Activated CD4-positive, alpha-beta T cell treated with anti-CD3 and anti-CD28 coated beads, Interleukin-2, amount 50 U/mL, for 48 hours (primary cell): ENCODE measurements around the gene C2orf72.

Experiments used
- DNase-seq, 2 experiments: peaks; one replicate each; pipeline ENCODE4 v3.0.0-alpha.2; 2020

The C2orf72 gene

GRCh38 chr2:231093933-231094332 is 56.6 kb downstream of the C2orf72 start:
- DNase-seq, result no peak

- no peak for DNase-seq
These were observed 57.5 kb downstream of the C2orf72 start for GRCh38 chr2:231094736-231095346.
